HEK293 (cell line): ENCODE measurements around the gene HIPK2.

ENCODE experiments used
- CTCF ChIP-seq: fragments of 450-650 bp; formaldehyde crosslinking; IDR thresholded peaks from 2 replicates; pipeline ENCODE4 v1.5.1; 2016; ENCODE audit warnings: missing biosample characterization, missing genetic modification characterization
- MEIS1 ChIP-seq: sonication (generic); formaldehyde crosslinking; IDR thresholded peaks from 2 replicates; pipeline ENCODE4 v1.8.1; 2022; ENCODE audit warnings: missing genetic modification reagents, mild to moderate bottlenecking, borderline replicate concordance
- ZEB2 ChIP-seq: fragments of 450-650 bp; formaldehyde crosslinking; IDR thresholded peaks from 2 replicates; pipeline ENCODE4 v1.5.1; 2016; ENCODE audit warnings: missing biosample characterization, missing genetic modification characterization
- ZFP37 ChIP-seq: fragments of 450-650 bp; formaldehyde crosslinking; IDR thresholded peaks from 2 replicates; pipeline ENCODE4 v1.5.1; 2016; ENCODE audit warnings: missing biosample characterization, missing genetic modification characterization
- ZIC2 ChIP-seq: fragments of 450-650 bp; formaldehyde crosslinking; IDR thresholded peaks from 2 replicates; pipeline ENCODE4 v1.5.1; 2016; ENCODE audit warnings: missing biosample characterization, missing genetic modification characterization
- ZNF10 ChIP-seq: fragments of 450-650 bp; formaldehyde crosslinking; IDR thresholded peaks from 2 replicates; pipeline ENCODE4 v1.5.1; 2017; ENCODE audit warnings: missing biosample characterization, missing genetic modification characterization
- ZNF394 ChIP-seq: fragments of 450-650 bp; formaldehyde crosslinking; IDR thresholded peaks from 2 replicates; pipeline ENCODE4 v1.5.1; 2016; ENCODE audit warnings: missing biosample characterization, missing genetic modification characterization, mild to moderate bottlenecking, moderate library complexity, borderline replicate concordance
- ZNF398 ChIP-seq: fragments of 450-650 bp; formaldehyde crosslinking; IDR thresholded peaks from 2 replicates; pipeline ENCODE4 v1.5.1; 2017; ENCODE audit warnings: missing biosample characterization, missing genetic modification characterization
- ZNF510 ChIP-seq: fragments of 450-650 bp; formaldehyde crosslinking; IDR thresholded peaks from 2 replicates; pipeline ENCODE4 v1.5.1; 2018; ENCODE audit warnings: mild to moderate bottlenecking, missing genetic modification characterization, missing biosample characterization; ENCODE audit not compliant: insufficient replicate concordance
- ZNF571 ChIP-seq: fragments of 450-650 bp; formaldehyde crosslinking; IDR thresholded peaks from 2 replicates; pipeline ENCODE4 v1.5.0; 2017; ENCODE audit warnings: missing biosample characterization, missing genetic modification characterization

- TF ChIP-seq CTCF (tag by site-specific recombination), result no peak
- no peak for TF ChIP-seq ZNF394
- TF ChIP-seq ZFP37 (tag by site-specific recombination), result no peak
- TF ChIP-seq ZNF10, result no peak
- no peak for TF ChIP-seq ZEB2
- TF ChIP-seq ZNF571 (tag by site-specific recombination), result no peak
- no peak for TF ChIP-seq MEIS1 (CRISPR knock-in tag)
- TF ChIP-seq ZIC2, result no peak
- TF ChIP-seq ZNF398, result no peak
- no peak for TF ChIP-seq ZNF510 (tag by site-specific recombination)
Measured at GRCh38 chr7:139525239-139525638, 252.6 kb downstream of the HIPK2 start.
